H9 (cell line): ENCODE results near the gene PTPRN2. TPM values are rescaled to one million over a fixed set of nuclear protein-coding genes. Genes with fewer than 3 reads are reported as not detected.

Experiments used
- DNase-seq: peaks from one replicate; pipeline ENCODE4 v3.0.0-alpha.2; 2017
- H2AFZ ChIP-seq: one replicate; pipeline ENCODE4 v1.6.1; 2013; ENCODE audit warnings: mild to moderate bottlenecking, low read length, control low read depth, moderate library complexity
- H2AK5ac ChIP-seq: 2 replicates; pipeline ENCODE4 v1.6.1; 2013; ENCODE audit warnings: low read length, control low read depth, mixed read lengths; ENCODE audit not compliant: insufficient read length
- H2BK120ac ChIP-seq: one replicate; pipeline ENCODE4 v1.6.1; 2013; ENCODE audit warnings: low read depth, mild to moderate bottlenecking, low read length, control low read depth, inconsistent platforms; ENCODE audit not compliant: poor library complexity, severe bottlenecking
- H2BK12ac ChIP-seq: 2 replicates; pipeline ENCODE4 v1.6.1; 2013; ENCODE audit warnings: low read length, control low read depth, mixed read lengths, low read depth; ENCODE audit not compliant: insufficient read length
- H2BK15ac ChIP-seq: 2 replicates; pipeline ENCODE4 v1.6.1; 2013; ENCODE audit warnings: low read depth, low read length, control low read depth
- H2BK20ac ChIP-seq: one replicate; pipeline ENCODE4 v1.6.1; 2013; ENCODE audit warnings: low read depth, mild to moderate bottlenecking, low read length, control low read depth, inconsistent platforms; ENCODE audit not compliant: poor library complexity, severe bottlenecking
- H2BK5ac ChIP-seq: 2 replicates; pipeline ENCODE4 v1.6.1; 2013; ENCODE audit warnings: low read length, control low read depth, mixed read lengths; ENCODE audit not compliant: insufficient read length
- H3K14ac ChIP-seq: 2 replicates; pipeline ENCODE4 v1.6.1; 2013; ENCODE audit warnings: low read length, control low read depth; ENCODE audit not compliant: insufficient read depth
- H3K18ac ChIP-seq: 2 replicates; pipeline ENCODE4 v1.6.1; 2013; ENCODE audit warnings: low read depth, mild to moderate bottlenecking, mixed read lengths, low read length, control low read depth; ENCODE audit not compliant: insufficient read length
- H3K23ac ChIP-seq: 2 replicates; pipeline ENCODE4 v1.6.1; 2013; ENCODE audit warnings: low read length, control low read depth, mixed read lengths, low read depth; ENCODE audit not compliant: insufficient read length
- H3K23me2 ChIP-seq: 2 replicates; pipeline ENCODE4 v1.6.1; 2013; ENCODE audit warnings: low read depth, mild to moderate bottlenecking, mixed read lengths, low read length, control low read depth; ENCODE audit not compliant: insufficient read length, poor library complexity, severe bottlenecking
- H3K27ac ChIP-seq: 2 replicates; pipeline ENCODE4 v1.5.1; 2013; ENCODE audit warnings: low read length, control low read depth, mixed read lengths, low read depth; ENCODE audit not compliant: insufficient read length
- H3K27me3 ChIP-seq: 2 replicates; pipeline ENCODE4 v1.6.1; 2013; ENCODE audit warnings: low read length, control low read depth, inconsistent platforms; ENCODE audit not compliant: insufficient read depth
- H3K4ac ChIP-seq: 2 replicates; pipeline ENCODE4 v1.6.1; 2013; ENCODE audit warnings: low read depth, mild to moderate bottlenecking, control low read depth, inconsistent platforms, low read length, moderate library complexity
- H3K4me1 ChIP-seq: 2 replicates; pipeline ENCODE4 v1.6.1; 2013; ENCODE audit warnings: low read length, control low read depth, inconsistent platforms; ENCODE audit not compliant: insufficient read depth
- H3K4me2 ChIP-seq: 2 replicates; pipeline ENCODE4 v1.6.1; 2013; ENCODE audit warnings: low read length, control low read depth, mixed read lengths; ENCODE audit not compliant: insufficient read length, insufficient read depth
- H3K56ac ChIP-seq: 2 replicates; pipeline ENCODE4 v1.6.1; 2013; ENCODE audit warnings: low read depth, mild to moderate bottlenecking, mixed read lengths, low read length, control low read depth; ENCODE audit not compliant: insufficient read length
- H3K79me1 ChIP-seq: 2 replicates; pipeline ENCODE4 v1.6.1; 2013; ENCODE audit warnings: low read depth, mild to moderate bottlenecking, moderate library complexity, low read length, control low read depth, inconsistent platforms; ENCODE audit not compliant: insufficient read depth, poor library complexity, severe bottlenecking
- H3K79me2 ChIP-seq: 2 replicates; pipeline ENCODE4 v1.6.1; 2013; ENCODE audit warnings: low read length, control low read depth, inconsistent platforms; ENCODE audit not compliant: insufficient read depth
- H3K9ac ChIP-seq: 2 replicates; pipeline ENCODE4 v1.6.1; 2013; ENCODE audit warnings: low read length, control low read depth, mixed read lengths; ENCODE audit not compliant: insufficient read length; ENCODE audit errors: extremely low read depth
- H3K9me3 ChIP-seq: one replicate; pipeline ENCODE4 v1.6.1; 2013; ENCODE audit warnings: low read depth, low read length, inconsistent platforms; ENCODE audit not compliant: control insufficient read depth
- H3T11ph ChIP-seq: one replicate; pipeline ENCODE4 v1.6.1; 2013; ENCODE audit warnings: mild to moderate bottlenecking, low read length, control low read depth, inconsistent platforms
- H4K20me1 ChIP-seq: one replicate; pipeline ENCODE4 v1.6.1; 2013; ENCODE audit not compliant: control insufficient read depth, insufficient read length, insufficient read depth
- H4K5ac ChIP-seq: 2 replicates; pipeline ENCODE4 v1.6.1; 2013; ENCODE audit warnings: low read depth, mild to moderate bottlenecking, mixed read lengths, low read length, control low read depth; ENCODE audit not compliant: insufficient read length
- H4K8ac ChIP-seq: replicated peaks from 2 replicates; pipeline ENCODE4 v1.6.1; 2013; ENCODE audit warnings: low read length, control low read depth, mixed read lengths, low read depth; ENCODE audit not compliant: insufficient read length
- H4K91ac ChIP-seq: 2 replicates; pipeline ENCODE4 v1.6.1; 2013; ENCODE audit warnings: low read depth, mild to moderate bottlenecking, moderate library complexity, mixed read lengths, low read length, control low read depth; ENCODE audit not compliant: insufficient read length
- H3K27ac Mint-ChIP-seq, 3 experiments: 2 replicates in 2 of 3; 3 replicates in 1 of 3; pipeline ENCODE4 v1.8.0; 2020 to 2021; ENCODE audit warnings: mixed read lengths in 3 of 3, mild to moderate bottlenecking in 1 of 3, moderate library complexity in 1 of 3
- H3K27me3 Mint-ChIP-seq: 2 replicates; pipeline ENCODE4 v1.8.0; 2021; ENCODE audit warnings: low read depth, mild to moderate bottlenecking, moderate library complexity, mixed read lengths
- H3K36me3 Mint-ChIP-seq, 3 experiments: 2 replicates in 2 of 3; 3 replicates in 1 of 3; pipeline ENCODE4 v1.8.0; 2020 to 2021; ENCODE audit warnings: low read depth in 3 of 3, mixed read lengths in 3 of 3; ENCODE audit not compliant: insufficient read depth in 1 of 3
- H3K4me1 Mint-ChIP-seq, 2 experiments: 2 replicates each; pipeline ENCODE4 v1.8.0; 2020; ENCODE audit warnings: mixed read lengths in 2 of 2
- H3K4me3 Mint-ChIP-seq, 2 experiments: 2 replicates in 1 of 2; 3 replicates in 1 of 2; pipeline ENCODE4 v1.8.0; 2020 to 2021; ENCODE audit warnings: mild to moderate bottlenecking in 2 of 2, mixed read lengths in 2 of 2, moderate library complexity in 1 of 2
- H3K9me3 Mint-ChIP-seq, 2 experiments: 2 replicates in 1 of 2; 3 replicates in 1 of 2; pipeline ENCODE4 v1.8.0; 2020; ENCODE audit warnings: mild to moderate bottlenecking in 2 of 2, mixed read lengths in 2 of 2, moderate library complexity in 1 of 2
- WGBS: extraction: QIAGEN DNeasy Blood & Tissue Kit; methylation state at CpG from one replicate; pipeline ENCODE4 v1.1.7; 2013; ENCODE audit warnings: missing lambda C conversion rate, low lambda C conversion rate, mixed read lengths; ENCODE audit not compliant: insufficient read length; ENCODE audit errors: extremely low coverage; 5-methylcytosine and 5-hydroxymethylcytosine counted together
- total RNA-seq: library from RNA; stranded (reverse); gene quantifications from 2 replicates; pipeline ENCODE4 v1.2.1, GENCODE V29; 2021
- TF ChIP-seq, protein P1 (sequence below): fragments of 200-600 bp; sonication (generic); conservative IDR thresholded peaks from 3 replicates; pipeline ENCODE4 v1.8.0; 2021; ENCODE audit warnings: antibody characterized with exemption, mild to moderate bottlenecking

The PTPRN2 gene
- total RNA-seq, 1 experiment from 2014 or later: 5.2 TPM

DNA sequence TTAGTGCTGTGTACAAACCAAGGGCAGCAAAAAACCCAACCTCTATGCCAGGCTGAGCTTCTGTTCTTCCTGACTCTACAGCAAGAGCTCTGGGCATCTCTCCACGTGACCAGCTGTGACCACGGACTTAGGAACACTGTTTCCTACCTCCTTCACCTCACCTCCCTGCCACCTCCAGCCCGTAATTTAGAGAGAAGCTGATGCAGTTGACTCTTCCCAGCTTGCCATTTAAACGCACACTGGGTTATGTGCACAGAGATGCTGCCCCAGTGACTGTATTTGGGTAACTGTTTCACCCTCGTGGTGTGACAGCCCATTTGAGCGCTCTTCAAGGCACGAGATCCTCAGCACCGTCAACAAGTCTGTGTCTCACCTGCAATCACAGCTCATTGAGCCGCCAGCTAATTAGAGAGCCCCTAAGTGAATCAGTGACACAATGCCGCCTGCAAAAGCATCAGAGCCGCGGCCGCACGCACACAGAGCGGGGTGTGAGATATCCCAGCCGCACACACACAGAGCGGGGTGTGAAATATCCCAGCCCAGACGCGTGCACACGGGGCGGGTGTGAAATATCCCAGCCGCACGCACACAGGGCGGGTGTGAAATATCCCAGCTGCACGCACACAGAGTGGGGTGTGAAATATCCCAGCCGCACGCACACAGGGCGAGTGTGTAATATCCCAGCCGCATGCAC, 319.7 kb downstream of the PTPRN2 start:
- H3K4me1 Mint-ChIP-seq: no peaks in the 10 kb centered on the region

More for the DNA sequence above, 319.7 kb downstream of the PTPRN2 start:
- Histone ChIP-seq H3K4me2 (no peak overlapping the region), H3K56ac (no peak overlapping the region), H3K27ac (no peak overlapping the region), H3K4me1 (no peaks in the 10 kb centered on the region), H3K9me3 (no peaks in the 10 kb centered on the region), H4K8ac (no peak overlapping the region), H4K91ac (no peak overlapping the region), H3K9ac (no peak overlapping the region), H3K79me2 (no peaks in the 10 kb centered on the region), H3K27me3 (no peaks in the 10 kb centered on the region), H4K20me1 (no peaks in the 10 kb centered on the region), H3K23me2 (no peaks in the 10 kb centered on the region), H3K79me1 (no peaks in the 10 kb centered on the region), H3T11ph (no peak overlapping the region), H2BK20ac (no peak overlapping the region), H3K4ac (no peak overlapping the region), H2BK12ac (no peak overlapping the region), H4K5ac (no peak overlapping the region), H2AK5ac (no peak overlapping the region), H2BK120ac (no peak overlapping the region), H2AFZ (no peak overlapping the region), H3K14ac (no peak overlapping the region), H2BK5ac (no peak overlapping the region), H2BK15ac (no peak overlapping the region), H3K23ac (no peak overlapping the region), H3K18ac (no peak overlapping the region)
- Mint-ChIP-seq H3K4me3 (no peak overlapping the region), H3K9me3 (peaks cover 4 to 7% of the 10 kb centered on the region in 2 experiments), H3K27me3 (peaks cover 3% of the 10 kb centered on the region; the same call in 1 of the 2 replicates), H3K27ac (peak overlapping the region in 2 of 3 experiments; percentile 37 to 49; a peak in 2 of 7 replicates), H3K36me3 (peaks cover 4 to 8% (median 4%) of the 10 kb centered on the region in 3 experiments; a peak in 4 of 7 replicates)
- TF ChIP-seq, protein P1, sequence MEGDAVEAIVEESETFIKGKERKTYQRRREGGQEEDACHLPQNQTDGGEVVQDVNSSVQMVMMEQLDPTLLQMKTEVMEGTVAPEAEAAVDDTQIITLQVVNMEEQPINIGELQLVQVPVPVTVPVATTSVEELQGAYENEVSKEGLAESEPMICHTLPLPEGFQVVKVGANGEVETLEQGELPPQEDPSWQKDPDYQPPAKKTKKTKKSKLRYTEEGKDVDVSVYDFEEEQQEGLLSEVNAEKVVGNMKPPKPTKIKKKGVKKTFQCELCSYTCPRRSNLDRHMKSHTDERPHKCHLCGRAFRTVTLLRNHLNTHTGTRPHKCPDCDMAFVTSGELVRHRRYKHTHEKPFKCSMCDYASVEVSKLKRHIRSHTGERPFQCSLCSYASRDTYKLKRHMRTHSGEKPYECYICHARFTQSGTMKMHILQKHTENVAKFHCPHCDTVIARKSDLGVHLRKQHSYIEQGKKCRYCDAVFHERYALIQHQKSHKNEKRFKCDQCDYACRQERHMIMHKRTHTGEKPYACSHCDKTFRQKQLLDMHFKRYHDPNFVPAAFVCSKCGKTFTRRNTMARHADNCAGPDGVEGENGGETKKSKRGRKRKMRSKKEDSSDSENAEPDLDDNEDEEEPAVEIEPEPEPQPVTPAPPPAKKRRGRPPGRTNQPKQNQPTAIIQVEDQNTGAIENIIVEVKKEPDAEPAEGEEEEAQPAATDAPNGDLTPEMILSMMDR: no peak
- DNase-seq: no peak
- WGBS: no CpG with 5 or more reads among the region's 29 CpGs
